H1 (cell line): ENCODE data around the gene CORO7. TPM values are rescaled to one million over a fixed set of nuclear protein-coding genes. Genes with fewer than 3 reads are reported as not detected.

Experiments used
- CHD1 ChIP-seq: IDR thresholded peaks from 2 replicates; pipeline ENCODE4 v1.6.1; 2012; ENCODE audit warnings: low read depth, low read length, improper control_type of control experiment
- CHD7 ChIP-seq: fragments of 300-600 bp; sonication (generic); IDR thresholded peaks from 2 replicates; pipeline ENCODE4 v1.7.1; 2012; ENCODE audit warnings: low read length, moderate library complexity, mild to moderate bottlenecking, inconsistent platforms; ENCODE audit not compliant: insufficient replicate concordance
- CREB1 ChIP-seq: IDR thresholded peaks from 2 replicates; pipeline ENCODE4 v1.6.1; 2012; ENCODE audit warnings: inconsistent platforms
- KDM1A ChIP-seq: fragments of 200-600, 300-600 bp; sonication (generic); IDR thresholded peaks from 2 replicates; pipeline ENCODE4 v1.7.1; 2016; ENCODE audit warnings: mild to moderate bottlenecking, low read length, borderline replicate concordance
- SUZ12 ChIP-seq: fragments of 200-600 bp; sonication (generic); IDR thresholded peaks from 2 replicates; pipeline ENCODE4 v1.6.1; 2012; ENCODE audit warnings: mild to moderate bottlenecking, inconsistent platforms, low read length, moderate library complexity, mixed read lengths
- TAF1 ChIP-seq: IDR thresholded peaks from 2 replicates; pipeline ENCODE4 v1.6.1; 2011; ENCODE audit warnings: mild to moderate bottlenecking, low read depth, low read length
- polyA plus RNA-seq, 7 experiments: library from polyadenylated mRNA; depleted of rRNA in 3 of 7; stranded (reverse) in 5 of 7; unstranded in 2 of 7; fragments of >200 nt in 5 of 7; fragments of 200-250 nt in 2 of 7; gene quantifications; 1 replicate in 5 of 7; 2 replicates in 1 of 7; 4 replicates in 1 of 7; pipeline versions ENCODE4 v1.2.1 to v1.2.3, GENCODE V29; 2011 to 2013; ENCODE audit warnings: missing spikeins in 2 of 7, mixed read lengths in 2 of 7
- total RNA-seq: library from RNA; stranded (reverse); fragmentation: NEBNext Ultra II Directional; extraction: Animal tissue kit (Norgen Biotek cat#: 25700); gene quantifications from 2 replicates; pipeline ENCODE4 v1.2.1, GENCODE V29; 2021

CORO7 gene
- total and polyA plus RNA-seq, 2 of the 8 experiments (the other 6 are each of a cell fraction or from before 2014, with no cell fraction given) = 25.2 to 29.8 TPM

DNA sequence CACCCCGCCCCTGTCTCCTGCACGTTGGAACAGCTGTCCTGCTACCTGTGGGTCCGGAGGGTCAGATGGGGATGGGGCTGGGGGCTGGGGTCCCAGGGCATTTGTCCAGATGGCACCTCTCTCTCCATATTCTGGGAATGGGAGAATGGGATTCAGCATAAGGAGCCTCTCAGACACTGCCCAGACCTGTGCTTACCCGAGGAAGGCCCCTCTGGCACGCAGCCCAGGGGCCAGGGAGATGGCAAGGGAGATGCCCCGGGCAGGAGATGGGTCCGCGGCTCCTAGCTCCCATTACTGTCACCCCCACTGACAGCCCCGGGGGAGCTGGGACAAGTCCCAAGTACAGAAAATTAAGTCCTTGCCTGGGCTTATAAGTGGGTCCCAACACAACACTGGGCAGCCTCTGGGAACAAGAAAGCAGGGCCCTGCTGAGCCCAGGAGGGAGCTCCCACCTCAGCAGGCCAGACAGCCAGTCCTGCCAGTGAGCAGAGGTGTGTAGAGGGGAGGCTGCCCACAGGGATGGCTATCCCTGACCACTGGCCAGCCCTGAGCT, 43.0 kb downstream of the CORO7 start (continued):
- TF ChIP-seq CHD7 (no peak), CREB1 (no peak), KDM1A (no peak), TAF1 (no peak), SUZ12 (no peak), CHD1 (no peak)
